Right lobe of liver (tissue), 4 donors: ENCODE measurements around the gene STK32B.

Source experiments
- POLR2A ChIP-seq: fragments of 450-650 bp; IDR thresholded peaks from one replicate; pipeline ENCODE4 v1.6.1; 2017; ENCODE audit warnings: antibody characterized with exemption, mild to moderate bottlenecking
- TF ChIP-seq, protein P1 (sequence below), 4 donors: fragments of 200-600 bp in 3 of 4; fragments of 450-650 bp in 1 of 4; IDR thresholded peaks; one replicate each; pipeline versions ENCODE4 v1.5.1 to v1.8.0; 2016 to 2022; ENCODE audit warnings: antibody characterized with exemption in 4 of 4, mild to moderate bottlenecking in 2 of 4
- donor health status: DM: no; HTN: no; CAD: no.
- donor health status: DM: no; HTN: no; CAD: no.
- donor health status: DM: no; HTN: yes; CAD: no.

DNA sequence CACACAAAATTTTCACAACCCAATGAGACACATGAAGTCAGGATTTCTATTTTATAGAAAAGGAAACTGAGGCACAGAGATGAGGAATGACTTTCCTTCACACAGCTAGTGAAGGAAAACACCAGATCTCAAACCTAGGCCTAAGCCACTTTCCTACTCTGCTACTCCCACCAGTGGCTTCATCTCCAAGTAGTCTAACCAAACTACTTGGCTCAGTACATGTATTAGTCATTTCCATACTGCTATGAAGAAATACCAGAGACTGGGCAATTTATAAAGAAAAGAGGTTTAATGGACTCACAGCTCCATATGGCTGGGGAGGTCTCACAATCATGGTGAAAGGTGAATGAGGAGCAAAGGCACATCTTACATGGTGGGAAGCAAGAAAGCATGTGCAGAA lies 460.5 kb downstream of the STK32B start:
- TF ChIP-seq, protein P1, sequence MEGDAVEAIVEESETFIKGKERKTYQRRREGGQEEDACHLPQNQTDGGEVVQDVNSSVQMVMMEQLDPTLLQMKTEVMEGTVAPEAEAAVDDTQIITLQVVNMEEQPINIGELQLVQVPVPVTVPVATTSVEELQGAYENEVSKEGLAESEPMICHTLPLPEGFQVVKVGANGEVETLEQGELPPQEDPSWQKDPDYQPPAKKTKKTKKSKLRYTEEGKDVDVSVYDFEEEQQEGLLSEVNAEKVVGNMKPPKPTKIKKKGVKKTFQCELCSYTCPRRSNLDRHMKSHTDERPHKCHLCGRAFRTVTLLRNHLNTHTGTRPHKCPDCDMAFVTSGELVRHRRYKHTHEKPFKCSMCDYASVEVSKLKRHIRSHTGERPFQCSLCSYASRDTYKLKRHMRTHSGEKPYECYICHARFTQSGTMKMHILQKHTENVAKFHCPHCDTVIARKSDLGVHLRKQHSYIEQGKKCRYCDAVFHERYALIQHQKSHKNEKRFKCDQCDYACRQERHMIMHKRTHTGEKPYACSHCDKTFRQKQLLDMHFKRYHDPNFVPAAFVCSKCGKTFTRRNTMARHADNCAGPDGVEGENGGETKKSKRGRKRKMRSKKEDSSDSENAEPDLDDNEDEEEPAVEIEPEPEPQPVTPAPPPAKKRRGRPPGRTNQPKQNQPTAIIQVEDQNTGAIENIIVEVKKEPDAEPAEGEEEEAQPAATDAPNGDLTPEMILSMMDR (IDR thresholded peaks at IDR 0.05), result no peak
- TF ChIP-seq POLR2A, result no peak
